Esophagus muscularis mucosa (tissue), 4 donors: ENCODE measurements around the gene TNFSF8.

Experiments
- EP300 ChIP-seq: sonication (generic); formaldehyde crosslinking; IDR thresholded peaks from one replicate; pipeline ENCODE4 v1.6.1; 2017; ENCODE audit warnings: antibody characterized with exemption
- POLR2A ChIP-seq: fragments of 450-650 bp; IDR thresholded peaks from one replicate; pipeline ENCODE4 v1.6.1; 2017; ENCODE audit warnings: antibody characterized with exemption, moderate library complexity, mild to moderate bottlenecking, low read depth
- POLR2AphosphoS5 ChIP-seq, 2 donors: sonication (generic); formaldehyde crosslinking; IDR thresholded peaks; one replicate each; pipeline ENCODE4 v1.6.1; 2017; ENCODE audit warnings: antibody characterized with exemption in 2 of 2
- TF ChIP-seq, protein P1 (sequence below), 3 experiments: fragments of 200-600 bp in 2 of 3; fragments of 450-650 bp in 1 of 3; sonication (generic) in 2 of 3; IDR thresholded peaks; one replicate each; pipeline ENCODE4 v1.5.1; 2017 to 2019; ENCODE audit warnings: antibody characterized with exemption in 3 of 3, mild to moderate bottlenecking in 2 of 3, moderate library complexity in 1 of 3

DNA sequence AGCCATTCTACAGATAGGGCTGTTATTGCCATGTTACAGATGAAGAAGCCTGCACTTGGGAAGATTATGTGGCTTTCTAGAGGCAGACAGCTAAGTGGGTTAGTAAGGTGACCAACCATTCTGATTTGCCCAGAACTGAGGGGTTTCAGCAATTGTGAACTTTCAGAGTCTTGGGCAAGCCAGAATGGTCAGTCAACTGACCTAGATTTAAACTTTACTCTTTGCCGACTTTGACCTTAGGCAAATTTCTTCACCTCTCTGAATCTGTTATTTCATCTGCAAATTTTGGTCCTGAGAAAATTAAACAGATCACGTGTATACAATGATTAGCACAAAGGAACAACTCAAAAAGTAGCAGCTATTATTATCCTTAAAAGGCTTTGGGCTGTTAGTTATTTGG lies 20.4 kb upstream of the TNFSF8 start:
- TF ChIP-seq POLR2A (no peak), EP300 (no peak), POLR2AphosphoS5 (IDR thresholded peaks at IDR 0.05) (no peak)
- TF ChIP-seq, protein P1, sequence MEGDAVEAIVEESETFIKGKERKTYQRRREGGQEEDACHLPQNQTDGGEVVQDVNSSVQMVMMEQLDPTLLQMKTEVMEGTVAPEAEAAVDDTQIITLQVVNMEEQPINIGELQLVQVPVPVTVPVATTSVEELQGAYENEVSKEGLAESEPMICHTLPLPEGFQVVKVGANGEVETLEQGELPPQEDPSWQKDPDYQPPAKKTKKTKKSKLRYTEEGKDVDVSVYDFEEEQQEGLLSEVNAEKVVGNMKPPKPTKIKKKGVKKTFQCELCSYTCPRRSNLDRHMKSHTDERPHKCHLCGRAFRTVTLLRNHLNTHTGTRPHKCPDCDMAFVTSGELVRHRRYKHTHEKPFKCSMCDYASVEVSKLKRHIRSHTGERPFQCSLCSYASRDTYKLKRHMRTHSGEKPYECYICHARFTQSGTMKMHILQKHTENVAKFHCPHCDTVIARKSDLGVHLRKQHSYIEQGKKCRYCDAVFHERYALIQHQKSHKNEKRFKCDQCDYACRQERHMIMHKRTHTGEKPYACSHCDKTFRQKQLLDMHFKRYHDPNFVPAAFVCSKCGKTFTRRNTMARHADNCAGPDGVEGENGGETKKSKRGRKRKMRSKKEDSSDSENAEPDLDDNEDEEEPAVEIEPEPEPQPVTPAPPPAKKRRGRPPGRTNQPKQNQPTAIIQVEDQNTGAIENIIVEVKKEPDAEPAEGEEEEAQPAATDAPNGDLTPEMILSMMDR (IDR thresholded peaks at IDR 0.05) = no peak
